Stomach (tissue), 9 donors: Measurements from ENCODE around the gene ADGRF4. TPM values are rescaled to one million over a fixed set of nuclear protein-coding genes. Genes with fewer than 3 reads are reported as not detected.

Source experiments
- DNase-seq, 2 donors: peaks; one replicate each; pipeline versions ENCODE4 v3.0.0 to v3.0.0-alpha.2; 2013 to 2019
- H3K27ac ChIP-seq, 5 donors: fragments of 200-600 bp in 4 of 5; sonication (generic) in 4 of 5; one replicate each; pipeline ENCODE4 v1.5.1; 2013 to 2019; ENCODE audit warnings: mild to moderate bottlenecking in 1 of 5, moderate library complexity in 1 of 5
- H3K27me3 ChIP-seq, 3 donors: fragments of 200-600 bp; sonication (generic); one replicate each; pipeline ENCODE4 v1.5.1; 2017 to 2019; ENCODE audit warnings: mixed run types in 1 of 3
- H3K36me3 ChIP-seq, 4 donors: fragments of 200-600 bp; sonication (generic); 1 replicate in 3 of 4; 2 replicates in 1 of 4; pipeline ENCODE4 v1.5.1; 2016 to 2019
- H3K4me1 ChIP-seq, 4 donors: fragments of 200-600 bp; sonication (generic); one replicate each; pipeline ENCODE4 v1.5.1; 2016 to 2019
- H3K4me3 ChIP-seq, 4 donors: fragments of 200-600 bp; sonication (generic) in 3 of 4; one replicate each; pipeline ENCODE4 v1.5.1; 2016 to 2019; ENCODE audit warnings: mild to moderate bottlenecking in 1 of 4
- H3K9me3 ChIP-seq, 4 donors: fragments of 200-600 bp; sonication (generic); one replicate each; pipeline ENCODE4 v1.5.1; 2016 to 2019
- EP300 ChIP-seq: sonication (generic); formaldehyde crosslinking; IDR thresholded peaks from one replicate; pipeline ENCODE4 v1.6.1; 2017; ENCODE audit warnings: antibody characterized with exemption
- POLR2A ChIP-seq, 4 donors: fragments of 450-650 bp; IDR thresholded peaks; one replicate each; pipeline ENCODE4 v1.6.1; 2016; ENCODE audit warnings: antibody characterized with exemption in 4 of 4, control low read depth in 2 of 4, mild to moderate bottlenecking in 1 of 4, moderate library complexity in 1 of 4
- POLR2AphosphoS5 ChIP-seq, 3 donors: sonication (generic); formaldehyde crosslinking; IDR thresholded peaks; one replicate each; pipeline ENCODE4 v1.6.1; 2016; ENCODE audit warnings: antibody characterized with exemption in 3 of 3
- WGBS, 5 donors: extraction: QIAGEN DNeasy Blood & Tissue Kit in 3 of 5; methylation state at CpG; one replicate each; pipeline versions ENCODE4 v1.1.5 to v1.1.7; 2013 to 2018; 5-methylcytosine and 5-hydroxymethylcytosine counted together
- intact Hi-C: fragments of 100-400 bp; cut with DNase I; formaldehyde crosslinking; loops from one replicate; pipeline ENCODE4 v1.15.1; 2023; ENCODE audit warnings: low total_unique reads
- polyA plus RNA-seq, 3 donors: library from polyadenylated mRNA; stranded (reverse); fragments of 200-250 nt; gene quantifications; one replicate each; pipeline ENCODE4 v1.2.3, GENCODE V29; 2013
- total RNA-seq, 5 donors: library from RNA; depleted of rRNA; stranded (reverse); fragments of >200 nt; gene quantifications; one replicate each; pipeline versions ENCODE4 v1.1.0 to v1.2.3, GENCODE V29; 2014 to 2016
- TF ChIP-seq, protein P1 (sequence below), 7 experiments: fragments of 450-650 bp in 4 of 7; fragments of 200-600 bp in 3 of 7; sonication (generic) in 3 of 7; IDR thresholded peaks; one replicate each; pipeline ENCODE4 v1.5.1; 2016 to 2019; ENCODE audit warnings: antibody characterized with exemption in 7 of 7, control low read depth in 2 of 7, mild to moderate bottlenecking in 1 of 7
- donor health status: healthy with polysubstance abuse.
- donor health status: Bipolar disorder and iron deficiency.
- donor health status: healthy.

The ADGRF4 gene
- total and polyA plus RNA-seq, 8 donors = 6.5 TPM; not detected in 7

DNA sequence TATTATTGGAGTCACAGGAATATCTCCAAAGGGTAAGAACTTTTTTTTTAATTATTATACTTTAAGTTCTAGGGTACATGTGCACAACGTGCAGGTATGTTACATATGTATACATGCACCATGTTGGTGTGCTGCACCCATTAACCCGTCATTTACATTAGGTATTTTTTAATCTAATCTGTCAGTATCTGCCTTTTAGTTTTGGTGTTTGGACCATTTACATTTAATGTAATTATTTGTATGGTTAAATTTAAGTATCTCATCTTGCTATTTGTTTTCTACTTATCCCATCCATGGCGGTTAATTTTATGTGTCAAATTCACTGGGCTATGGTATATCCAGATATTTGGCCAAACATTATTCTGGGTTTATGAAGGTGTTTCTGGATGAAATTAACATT, 68.1 kb downstream of the ADGRF4 start:
- Histone ChIP-seq H3K27ac (no peak overlapping the region), H3K27me3 (no peaks in the 10 kb centered on the region), H3K4me1 (no peaks in the 10 kb centered on the region), H3K9me3 (peaks cover 0 to 7% (median 0%) of the 10 kb centered on the region in 4 donors), H3K36me3 (no peaks in the 10 kb centered on the region), H3K4me3 (no peak overlapping the region)
- no peak for DNase-seq
- 85 to 95% (median 94%) methylated on average over 3 of the region's 3 CpGs for WGBS, 5 donors
- TF ChIP-seq POLR2AphosphoS5 (IDR thresholded peaks at IDR 0.05) (no peak), POLR2A (IDR thresholded peaks at IDR 0.05) (no peak), EP300 (no peak)
- TF ChIP-seq, protein P1, sequence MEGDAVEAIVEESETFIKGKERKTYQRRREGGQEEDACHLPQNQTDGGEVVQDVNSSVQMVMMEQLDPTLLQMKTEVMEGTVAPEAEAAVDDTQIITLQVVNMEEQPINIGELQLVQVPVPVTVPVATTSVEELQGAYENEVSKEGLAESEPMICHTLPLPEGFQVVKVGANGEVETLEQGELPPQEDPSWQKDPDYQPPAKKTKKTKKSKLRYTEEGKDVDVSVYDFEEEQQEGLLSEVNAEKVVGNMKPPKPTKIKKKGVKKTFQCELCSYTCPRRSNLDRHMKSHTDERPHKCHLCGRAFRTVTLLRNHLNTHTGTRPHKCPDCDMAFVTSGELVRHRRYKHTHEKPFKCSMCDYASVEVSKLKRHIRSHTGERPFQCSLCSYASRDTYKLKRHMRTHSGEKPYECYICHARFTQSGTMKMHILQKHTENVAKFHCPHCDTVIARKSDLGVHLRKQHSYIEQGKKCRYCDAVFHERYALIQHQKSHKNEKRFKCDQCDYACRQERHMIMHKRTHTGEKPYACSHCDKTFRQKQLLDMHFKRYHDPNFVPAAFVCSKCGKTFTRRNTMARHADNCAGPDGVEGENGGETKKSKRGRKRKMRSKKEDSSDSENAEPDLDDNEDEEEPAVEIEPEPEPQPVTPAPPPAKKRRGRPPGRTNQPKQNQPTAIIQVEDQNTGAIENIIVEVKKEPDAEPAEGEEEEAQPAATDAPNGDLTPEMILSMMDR (IDR thresholded peaks at IDR 0.05) = no peak
- intact Hi-C loops = no loop called here

DNA sequence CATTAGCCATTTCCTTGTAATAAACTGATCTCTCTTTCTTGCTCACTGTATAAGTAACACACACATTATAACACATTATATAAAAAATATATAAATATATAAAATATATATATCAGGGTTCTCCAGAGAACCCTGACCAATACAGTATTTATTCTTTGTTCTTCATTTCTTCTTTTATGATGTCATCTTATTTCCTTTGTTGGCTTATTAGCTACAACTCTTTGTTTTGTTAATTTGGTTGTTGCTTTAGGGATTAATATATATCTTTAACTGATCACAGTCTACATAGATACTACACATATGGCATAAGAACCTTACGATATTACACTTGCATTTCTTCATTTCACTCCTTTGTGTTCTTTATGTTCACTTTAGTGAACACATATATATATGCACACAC, 68.7 kb downstream of the ADGRF4 start:
- TF ChIP-seq POLR2A (IDR thresholded peaks at IDR 0.05) = no peak
- TF ChIP-seq, protein P1 (IDR thresholded peaks at IDR 0.05) = no peak
- no peak for TF ChIP-seq EP300
- no peak for TF ChIP-seq POLR2AphosphoS5 (IDR thresholded peaks at IDR 0.05)
- no peaks in the 10 kb centered on the region for H3K4me1 ChIP-seq
- H3K9me3 ChIP-seq = peaks cover 0 to 7% (median 0%) of the 10 kb centered on the region in 4 donors
- WGBS, 5 donors = 0 to 100% (median 53%) methylated on average over 1 of the region's 1 CpG
- H3K27me3 ChIP-seq = no peaks in the 10 kb centered on the region
- no peak overlapping the region for H3K27ac ChIP-seq
- no peaks in the 10 kb centered on the region for H3K36me3 ChIP-seq
- H3K4me3 ChIP-seq = no peak overlapping the region
- no peak for DNase-seq
- intact Hi-C loops = no loop called here

DNA sequence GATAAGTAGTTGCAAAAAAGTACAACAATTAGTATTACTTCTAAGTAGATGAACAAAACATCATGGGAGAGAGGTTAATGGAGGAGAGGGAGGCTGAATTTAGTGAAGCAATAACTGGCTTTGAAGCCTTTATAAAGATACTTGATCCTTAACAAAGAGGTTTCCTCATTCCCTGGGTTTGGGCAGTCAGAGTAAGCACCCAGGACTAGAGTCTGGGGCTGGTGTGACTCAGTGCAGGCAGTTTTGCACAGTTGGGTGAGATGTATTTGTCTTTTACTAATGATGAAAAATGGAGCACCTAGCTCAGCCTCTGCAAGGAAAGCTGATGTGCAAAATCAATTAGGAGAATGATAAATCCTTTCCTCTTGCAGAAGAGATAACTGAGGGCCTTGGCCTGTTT, 71.6 kb downstream of the ADGRF4 start:
- H3K4me3 ChIP-seq = no peak overlapping the region
- no peaks in the 10 kb centered on the region for H3K4me1 ChIP-seq
- intact Hi-C loops = no loop called here
- TF ChIP-seq, protein P1 (IDR thresholded peaks at IDR 0.05) = no peak
- no peak for TF ChIP-seq EP300
- TF ChIP-seq POLR2A (IDR thresholded peaks at IDR 0.05) = no peak
- no peaks in the 10 kb centered on the region for H3K27me3 ChIP-seq
- no peak for DNase-seq
- H3K9me3 ChIP-seq = peaks cover 0 to 7% (median 0%) of the 10 kb centered on the region in 4 donors
- no peak overlapping the region for H3K27ac ChIP-seq
- no peaks in the 10 kb centered on the region for H3K36me3 ChIP-seq

Other genes starting within 250 kb of the ADGRF4 start
- 100 to 1,000 TPM in 1 of 5 donors, 10 to 100 TPM in 4; 13.4 to 118 (median 50.0) TPM for gene CD2AP, start 220.8 kb upstream of the ADGRF4 start, total RNA-seq
- 10 to 100 TPM; 10.3 to 46.0 (median 17.7) TPM for gene CD2AP, start 220.8 kb upstream of the ADGRF4 start, polyA plus RNA-seq
- not detected for gene OPN5, start 83.5 kb downstream of the ADGRF4 start, total RNA-seq
- under 1 TPM in 1 of 3 donors, not detected in 2; 0.19 TPM for gene OPN5, start 83.5 kb downstream of the ADGRF4 start, polyA plus RNA-seq